Stomach (tissue), 9 donors: ENCODE data around the gene OR51D1. TPM values are rescaled to one million over a fixed set of nuclear protein-coding genes. Genes with fewer than 3 reads are reported as not detected.

Source experiments
- DNase-seq, 2 donors: peaks; one replicate each; pipeline versions ENCODE4 v3.0.0 to v3.0.0-alpha.2; 2013 to 2019
- H3K27ac ChIP-seq, 5 donors: fragments of 200-600 bp in 4 of 5; sonication (generic) in 4 of 5; one replicate each; pipeline ENCODE4 v1.5.1; 2013 to 2019; ENCODE audit warnings: mild to moderate bottlenecking in 1 of 5, moderate library complexity in 1 of 5
- H3K27me3 ChIP-seq, 3 donors: fragments of 200-600 bp; sonication (generic); one replicate each; pipeline ENCODE4 v1.5.1; 2017 to 2019; ENCODE audit warnings: mixed run types in 1 of 3
- H3K36me3 ChIP-seq, 4 donors: fragments of 200-600 bp; sonication (generic); 1 replicate in 3 of 4; 2 replicates in 1 of 4; pipeline ENCODE4 v1.5.1; 2016 to 2019
- H3K4me1 ChIP-seq, 4 donors: fragments of 200-600 bp; sonication (generic); one replicate each; pipeline ENCODE4 v1.5.1; 2016 to 2019
- H3K4me3 ChIP-seq, 4 donors: fragments of 200-600 bp; sonication (generic) in 3 of 4; one replicate each; pipeline ENCODE4 v1.5.1; 2016 to 2019; ENCODE audit warnings: mild to moderate bottlenecking in 1 of 4
- H3K9me3 ChIP-seq, 4 donors: fragments of 200-600 bp; sonication (generic); one replicate each; pipeline ENCODE4 v1.5.1; 2016 to 2019
- EP300 ChIP-seq: sonication (generic); formaldehyde crosslinking; IDR thresholded peaks from one replicate; pipeline ENCODE4 v1.6.1; 2017; ENCODE audit warnings: antibody characterized with exemption
- POLR2A ChIP-seq, 4 donors: fragments of 450-650 bp; IDR thresholded peaks; one replicate each; pipeline ENCODE4 v1.6.1; 2016; ENCODE audit warnings: antibody characterized with exemption in 4 of 4, control low read depth in 2 of 4, mild to moderate bottlenecking in 1 of 4, moderate library complexity in 1 of 4
- POLR2AphosphoS5 ChIP-seq, 3 donors: sonication (generic); formaldehyde crosslinking; IDR thresholded peaks; one replicate each; pipeline ENCODE4 v1.6.1; 2016; ENCODE audit warnings: antibody characterized with exemption in 3 of 3
- WGBS, 5 donors: extraction: QIAGEN DNeasy Blood & Tissue Kit in 3 of 5; methylation state at CpG; one replicate each; pipeline versions ENCODE4 v1.1.5 to v1.1.7; 2013 to 2018; 5-methylcytosine and 5-hydroxymethylcytosine counted together
- intact Hi-C: fragments of 100-400 bp; cut with DNase I; formaldehyde crosslinking; loops from one replicate; pipeline ENCODE4 v1.15.1; 2023; ENCODE audit warnings: low total_unique reads
- polyA plus RNA-seq, 3 donors: library from polyadenylated mRNA; stranded (reverse); fragments of 200-250 nt; gene quantifications; one replicate each; pipeline ENCODE4 v1.2.3, GENCODE V29; 2013
- total RNA-seq, 5 donors: library from RNA; depleted of rRNA; stranded (reverse); fragments of >200 nt; gene quantifications; one replicate each; pipeline versions ENCODE4 v1.1.0 to v1.2.3, GENCODE V29; 2014 to 2016
- TF ChIP-seq, protein P1 (sequence below), 7 experiments: fragments of 450-650 bp in 4 of 7; fragments of 200-600 bp in 3 of 7; sonication (generic) in 3 of 7; IDR thresholded peaks; one replicate each; pipeline ENCODE4 v1.5.1; 2016 to 2019; ENCODE audit warnings: antibody characterized with exemption in 7 of 7, control low read depth in 2 of 7, mild to moderate bottlenecking in 1 of 7
- donor health status: healthy with polysubstance abuse.
- donor health status: Bipolar disorder and iron deficiency.
- donor health status: healthy.

Gene OR51D1
- total and polyA plus RNA-seq, 8 donors: not detected

- intact Hi-C loops: no loop called here
- no peak for DNase-seq
- H3K27me3 ChIP-seq: peaks cover 0 to 4% (median 0%) of the 10 kb centered on the region in 3 donors
- no peaks in the 10 kb centered on the region for H3K9me3 ChIP-seq
- no peaks in the 10 kb centered on the region for H3K4me1 ChIP-seq
- H3K27ac ChIP-seq: no peak overlapping the region
- TF ChIP-seq EP300: no peak
- no peak for TF ChIP-seq POLR2A (IDR thresholded peaks at IDR 0.05)
- TF ChIP-seq, protein P1, sequence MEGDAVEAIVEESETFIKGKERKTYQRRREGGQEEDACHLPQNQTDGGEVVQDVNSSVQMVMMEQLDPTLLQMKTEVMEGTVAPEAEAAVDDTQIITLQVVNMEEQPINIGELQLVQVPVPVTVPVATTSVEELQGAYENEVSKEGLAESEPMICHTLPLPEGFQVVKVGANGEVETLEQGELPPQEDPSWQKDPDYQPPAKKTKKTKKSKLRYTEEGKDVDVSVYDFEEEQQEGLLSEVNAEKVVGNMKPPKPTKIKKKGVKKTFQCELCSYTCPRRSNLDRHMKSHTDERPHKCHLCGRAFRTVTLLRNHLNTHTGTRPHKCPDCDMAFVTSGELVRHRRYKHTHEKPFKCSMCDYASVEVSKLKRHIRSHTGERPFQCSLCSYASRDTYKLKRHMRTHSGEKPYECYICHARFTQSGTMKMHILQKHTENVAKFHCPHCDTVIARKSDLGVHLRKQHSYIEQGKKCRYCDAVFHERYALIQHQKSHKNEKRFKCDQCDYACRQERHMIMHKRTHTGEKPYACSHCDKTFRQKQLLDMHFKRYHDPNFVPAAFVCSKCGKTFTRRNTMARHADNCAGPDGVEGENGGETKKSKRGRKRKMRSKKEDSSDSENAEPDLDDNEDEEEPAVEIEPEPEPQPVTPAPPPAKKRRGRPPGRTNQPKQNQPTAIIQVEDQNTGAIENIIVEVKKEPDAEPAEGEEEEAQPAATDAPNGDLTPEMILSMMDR (IDR thresholded peaks at IDR 0.05): no peak
- TF ChIP-seq POLR2AphosphoS5 (IDR thresholded peaks at IDR 0.05): no peak
- 89 to 91% (median 90%) methylated on average over 3 of the region's 3 CpGs for WGBS, 5 donors
- no peaks in the 10 kb centered on the region for H3K36me3 ChIP-seq
- no peak overlapping the region for H3K4me3 ChIP-seq
Observed at GRCh38 chr11:4664183-4664582, 26.9 kb downstream of the OR51D1 start.

DNA sequence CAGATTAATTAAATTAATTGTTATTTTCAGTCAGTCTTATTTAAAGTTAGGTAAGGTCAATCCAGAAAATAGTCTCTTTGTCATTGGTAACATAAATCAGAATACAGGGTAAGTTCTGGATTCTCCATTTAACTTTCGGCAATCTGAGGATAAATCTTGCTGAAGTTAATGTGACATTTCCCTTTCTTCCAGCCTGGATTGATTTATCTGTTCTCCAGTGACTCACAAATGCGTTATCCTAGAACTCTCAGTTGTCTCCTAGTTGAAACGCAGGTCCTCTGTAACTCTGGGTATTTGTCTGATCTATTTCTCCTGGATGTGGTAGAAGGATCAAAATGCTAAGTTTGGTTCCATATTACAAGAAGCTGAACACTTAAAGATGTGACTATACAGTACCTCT, 27.5 kb downstream of the OR51D1 start:
- Histone ChIP-seq H3K9me3 (no peaks in the 10 kb centered on the region), H3K27me3 (peaks cover 0 to 4% (median 0%) of the 10 kb centered on the region in 3 donors), H3K27ac (no peak overlapping the region), H3K4me1 (no peaks in the 10 kb centered on the region), H3K4me3 (no peak overlapping the region), H3K36me3 (no peaks in the 10 kb centered on the region)
- no peak for DNase-seq
- WGBS, 5 donors: 62 to 83% (median 82%) methylated on average over 3 of the region's 3 CpGs
- intact Hi-C loops: no loop called here
- no peak for TF ChIP-seq POLR2AphosphoS5 (IDR thresholded peaks at IDR 0.05)
- no peak for TF ChIP-seq EP300
- TF ChIP-seq, protein P1 (IDR thresholded peaks at IDR 0.05): no peak
- no peak for TF ChIP-seq POLR2A (IDR thresholded peaks at IDR 0.05)

- 64 to 79% (median 74%) methylated on average over 2 of the region's 2 CpGs for WGBS, 5 donors
- H3K27ac ChIP-seq: no peak overlapping the region
- TF ChIP-seq POLR2A (IDR thresholded peaks at IDR 0.05) (no peak), POLR2AphosphoS5 (IDR thresholded peaks at IDR 0.05) (no peak), EP300 (no peak)
- TF ChIP-seq, protein P1 (IDR thresholded peaks at IDR 0.05): no peak
- no peaks in the 10 kb centered on the region for H3K4me1 ChIP-seq
- no peak for DNase-seq
- H3K9me3 ChIP-seq: no peaks in the 10 kb centered on the region
- H3K4me3 ChIP-seq: no peak overlapping the region
- H3K36me3 ChIP-seq: no peaks in the 10 kb centered on the region
- intact Hi-C loops: no loop called here
- H3K27me3 ChIP-seq: peaks cover 0 to 4% (median 0%) of the 10 kb centered on the region in 3 donors
Observed at GRCh38 chr11:4665424-4665823, 28.1 kb downstream of the OR51D1 start.

- Histone ChIP-seq H3K4me3 (no peak overlapping the region), H3K27me3 (no peaks in the 10 kb centered on the region), H3K9me3 (no peaks in the 10 kb centered on the region), H3K36me3 (no peaks in the 10 kb centered on the region), H3K4me1 (no peaks in the 10 kb centered on the region), H3K27ac (no peak overlapping the region)
- TF ChIP-seq, protein P1 (IDR thresholded peaks at IDR 0.05): no peak
- TF ChIP-seq EP300 (no peak), POLR2AphosphoS5 (IDR thresholded peaks at IDR 0.05) (no peak), POLR2A (IDR thresholded peaks at IDR 0.05) (no peak)
- WGBS, 5 donors: 78 to 90% (median 79%) methylated on average over 2 of the region's 2 CpGs
- intact Hi-C loops: no loop called here
- DNase-seq: no peak
Observed at GRCh38 chr11:4671741-4672140, 34.5 kb downstream of the OR51D1 start.
